ENCODE data around the gene FRAS1. TPM values are rescaled to one million over a fixed set of nuclear protein-coding genes. Genes with fewer than 3 reads are reported as not detected.
"Not testable (repeated sequence)": the region's sequence is repeated elsewhere in the genome, so short reads cannot be mapped to it uniquely, and the experiment has no call there.

FRAS1 gene
- total RNA-seq, 2 experiments from 2014 or later, result 0.05 to 0.22 TPM

- ATAC-seq (no peak), DNase-seq (no peak)
- Mint-ChIP-seq H3K4me1 (ENCODE audit: low read depth) (no peaks in the 10 kb centered on the region), H3K27me3 (no peaks in the 10 kb centered on the region), H3K4me3 (no peak overlapping the region), H3K9me3 (no peaks in the 10 kb centered on the region), H3K27ac (no peak overlapping the region), H3K36me3 (ENCODE audit: low read depth) (no peaks in the 10 kb centered on the region)
- no peak for TF ChIP-seq CTCF (IDR thresholded peaks at IDR 0.05)
- ChIA-PET POLR2A (no interaction called here), CTCF (no interaction called here)
- intact Hi-C loops (cut with micrococcal nuclease), result no loop called here
Measured at GRCh38 chr4:78237360-78237759, 180.2 kb downstream of the FRAS1 start.

GRCh38 chr4:78242071-78242470 is 184.9 kb downstream of the FRAS1 start:
- Mint-ChIP-seq H3K27me3 (peaks cover 3% of the 10 kb centered on the region), H3K9me3 (no peaks in the 10 kb centered on the region), H3K4me1 (ENCODE audit: low read depth) (no peaks in the 10 kb centered on the region), H3K36me3 (ENCODE audit: low read depth) (no peaks in the 10 kb centered on the region), H3K4me3 (no peak overlapping the region), H3K27ac (no peak overlapping the region)
- no peak for DNase-seq
- no peak for ATAC-seq
- intact Hi-C loops (cut with micrococcal nuclease), result no loop called here
- POLR2A ChIA-PET, result no interaction called here
- no peak for TF ChIP-seq CTCF (IDR thresholded peaks at IDR 0.05)
- CTCF ChIA-PET, result no interaction called here

GRCh38 chr4:78244705-78245485 is 187.8 kb downstream of the FRAS1 start:
- no peaks in the 10 kb centered on the region for H3K9me3 Mint-ChIP-seq
- H3K4me1 Mint-ChIP-seq (ENCODE audit: low read depth), result no peaks in the 10 kb centered on the region
- no peak overlapping the region for H3K4me3 Mint-ChIP-seq
- TF ChIP-seq CTCF (IDR thresholded peaks at IDR 0.05), result no peak
- POLR2A ChIA-PET, result no interaction called here
- peaks cover 6% of the 10 kb centered on the region for H3K27me3 Mint-ChIP-seq
- CTCF ChIA-PET, result no interaction called here
- no peaks in the 10 kb centered on the region for H3K36me3 Mint-ChIP-seq (ENCODE audit: low read depth)
- no peak for DNase-seq
- no peak overlapping the region for H3K27ac Mint-ChIP-seq
- intact Hi-C loops (cut with micrococcal nuclease), result no loop called here
- ATAC-seq, result no peak

GRCh38 chr4:78247536-78248285 is 190.6 kb downstream of the FRAS1 start:
- Mint-ChIP-seq H3K27ac (no peak overlapping the region), H3K4me3 (no peak overlapping the region), H3K4me1 (ENCODE audit: low read depth) (no peaks in the 10 kb centered on the region), H3K36me3 (ENCODE audit: low read depth) (no peaks in the 10 kb centered on the region), H3K9me3 (peaks cover 2% of the 10 kb centered on the region), H3K27me3 (peaks cover 6% of the 10 kb centered on the region)
- no peak for DNase-seq
- TF ChIP-seq CTCF (IDR thresholded peaks at IDR 0.05), result no peak
- intact Hi-C loops (cut with micrococcal nuclease), result no loop called here
- ChIA-PET POLR2A (no interaction called here), CTCF (interaction anchor here (0.6 kb wide), 1 partner anchor 120 kb away, joined by 3 read pairs; no protein-coding TSS in a partner anchor)
- no peak for ATAC-seq

GRCh38 chr4:78250500-78250899 is 193.4 kb downstream of the FRAS1 start:
- Mint-ChIP-seq H3K27ac (no peak overlapping the region), H3K4me3 (no peak overlapping the region), H3K9me3 (peaks cover 10% of the 10 kb centered on the region), H3K36me3 (ENCODE audit: low read depth) (no peaks in the 10 kb centered on the region), H3K27me3 (peaks cover 6% of the 10 kb centered on the region), H3K4me1 (ENCODE audit: low read depth) (no peaks in the 10 kb centered on the region)
- intact Hi-C loops (cut with micrococcal nuclease), result no loop called here
- TF ChIP-seq CTCF (IDR thresholded peaks at IDR 0.05), result no peak
- ATAC-seq, result no peak
- DNase-seq, result no peak
- ChIA-PET CTCF (no interaction called here), POLR2A (no interaction called here)

- H3K4me1 Mint-ChIP-seq (ENCODE audit: low read depth); H3K27ac Mint-ChIP-seq; H3K36me3 Mint-ChIP-seq (ENCODE audit: low read depth); POLR2A ChIA-PET; H3K4me3 Mint-ChIP-seq; DNase-seq; H3K27me3 Mint-ChIP-seq; intact Hi-C loops (cut with micrococcal nuclease); CTCF ChIA-PET; ATAC-seq: not testable (repeated sequence)
- H3K9me3 Mint-ChIP-seq, result peaks cover 10% of the 10 kb centered on the region
Measured at GRCh38 chr4:78252773-78253172, 195.7 kb downstream of the FRAS1 start.

All from activated CD8-positive, alpha-beta T cell treated with anti-CD3 and anti-CD28 coated beads for 36 hours (primary cell).